G401 (cell line): ENCODE measurements around the gene NBAS. TPM values are rescaled to one million over a fixed set of nuclear protein-coding genes. Genes with fewer than 3 reads are reported as not detected.
A peak's percentile ranks its signal among the peaks of the same experiment; 100 is the strongest.

Source experiments
- DNase-seq: peaks from one replicate; pipeline ENCODE4 v3.0.0-alpha.2; 2015; ENCODE audit warnings: low spot score
- in situ Hi-C: cut with HindIII; loops from 2 replicates; pipeline ENCODE4 v1.10.0; 2016; ENCODE audit warnings: low sequenced_read_pairs, mixed read lengths
- total RNA-seq: library from RNA; depleted of rRNA; stranded (reverse); fragments of >200 nt; shearing (Covaris generic); gene quantifications from 2 replicates; pipeline ENCODE4 v1.2.3, GENCODE V29; 2014

NBAS gene
- total RNA-seq, 1 experiment from 2014 or later: 45.1 TPM

DNA sequence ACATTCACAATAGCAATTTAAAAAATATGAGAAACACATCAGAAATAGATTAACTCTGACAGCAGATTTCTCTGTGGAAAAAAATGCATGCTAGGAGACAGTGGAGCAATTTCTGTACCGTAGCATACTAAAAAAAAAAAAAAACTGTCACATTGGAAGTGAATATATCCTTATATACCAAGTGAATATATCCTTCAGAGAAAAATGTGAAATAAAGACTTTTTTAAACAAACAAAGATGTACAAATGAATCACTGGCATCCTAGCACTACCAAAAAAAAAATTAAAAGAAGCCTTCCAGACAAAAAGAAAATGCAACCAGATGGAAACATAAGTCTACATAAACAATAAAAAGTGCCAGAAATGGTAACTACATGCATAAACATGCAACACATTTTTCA, 169.4 kb downstream of the NBAS start:
- in situ Hi-C loops: no loop called here
- DNase-seq: no peak

DNA sequence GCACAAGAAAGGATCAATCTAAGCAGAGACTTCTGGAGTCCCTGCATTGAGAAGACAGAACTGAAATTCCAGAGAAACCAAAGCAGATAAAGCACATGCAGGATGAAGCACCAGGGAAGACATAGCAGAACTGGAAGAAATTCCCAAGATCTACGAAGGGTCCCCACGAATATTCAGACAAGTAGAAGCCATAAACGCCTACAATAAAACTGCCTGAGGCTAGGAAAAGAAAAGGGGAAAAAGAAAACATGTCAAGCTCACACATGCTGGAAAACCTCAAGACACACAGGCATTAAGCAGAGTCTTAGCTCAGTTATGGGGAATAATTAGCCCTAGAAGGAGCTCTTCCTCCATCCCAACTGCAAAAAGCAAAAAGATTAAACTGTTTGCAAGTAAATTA, 171.2 kb downstream of the NBAS start:
- in situ Hi-C loops: no loop called here
- DNase-seq: no peak

GRCh38 chr2:15389326-15389700, 171.8 kb downstream of the NBAS start:
- in situ Hi-C loops: no loop called here

GRCh38 chr2:15388406-15389325, 172.5 kb downstream of the NBAS start:
- DNase-seq: no peak
- in situ Hi-C loops: no loop called here

More at GRCh38 chr2:15389326-15389700, 171.8 kb downstream of the NBAS start:
- DNase-seq: no peak

GRCh38 chr2:15385184-15385583, 175.9 kb downstream of the NBAS start:
- in situ Hi-C loops: no loop called here
- peak; percentile 18 for DNase-seq

DNA sequence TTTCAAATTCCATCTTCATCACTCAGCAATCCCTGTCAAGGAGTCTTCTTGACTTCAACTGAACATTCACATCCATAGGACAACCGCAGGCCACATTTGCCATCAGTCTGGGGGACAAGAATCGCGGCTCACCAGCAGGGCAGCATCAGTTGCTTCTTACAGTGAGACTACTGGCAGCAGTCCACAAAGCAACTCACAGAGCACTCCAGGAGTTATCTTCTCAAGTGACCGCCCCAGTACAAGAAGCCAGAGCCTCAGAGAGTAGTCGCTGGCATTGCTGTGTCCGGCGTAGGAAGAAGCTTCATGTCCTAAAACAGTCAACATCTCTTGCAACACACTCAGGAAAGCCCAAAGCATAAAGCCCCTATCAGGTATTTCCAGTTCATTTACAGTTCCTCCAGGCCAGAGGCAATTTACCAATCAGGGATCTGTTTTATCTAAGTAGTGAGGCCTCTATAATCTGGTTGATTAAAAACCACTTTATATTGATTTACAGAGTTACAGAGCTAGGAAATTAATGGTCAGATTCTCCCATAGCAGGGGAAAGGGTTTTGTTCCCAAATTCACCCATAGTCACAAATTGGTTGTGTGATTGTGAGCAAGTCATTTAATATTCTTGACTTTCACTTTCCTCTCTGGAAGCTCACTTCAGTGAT, 177.3 kb downstream of the NBAS start:
- peak; percentile 4 for DNase-seq
- in situ Hi-C loops: no loop called here

DNA sequence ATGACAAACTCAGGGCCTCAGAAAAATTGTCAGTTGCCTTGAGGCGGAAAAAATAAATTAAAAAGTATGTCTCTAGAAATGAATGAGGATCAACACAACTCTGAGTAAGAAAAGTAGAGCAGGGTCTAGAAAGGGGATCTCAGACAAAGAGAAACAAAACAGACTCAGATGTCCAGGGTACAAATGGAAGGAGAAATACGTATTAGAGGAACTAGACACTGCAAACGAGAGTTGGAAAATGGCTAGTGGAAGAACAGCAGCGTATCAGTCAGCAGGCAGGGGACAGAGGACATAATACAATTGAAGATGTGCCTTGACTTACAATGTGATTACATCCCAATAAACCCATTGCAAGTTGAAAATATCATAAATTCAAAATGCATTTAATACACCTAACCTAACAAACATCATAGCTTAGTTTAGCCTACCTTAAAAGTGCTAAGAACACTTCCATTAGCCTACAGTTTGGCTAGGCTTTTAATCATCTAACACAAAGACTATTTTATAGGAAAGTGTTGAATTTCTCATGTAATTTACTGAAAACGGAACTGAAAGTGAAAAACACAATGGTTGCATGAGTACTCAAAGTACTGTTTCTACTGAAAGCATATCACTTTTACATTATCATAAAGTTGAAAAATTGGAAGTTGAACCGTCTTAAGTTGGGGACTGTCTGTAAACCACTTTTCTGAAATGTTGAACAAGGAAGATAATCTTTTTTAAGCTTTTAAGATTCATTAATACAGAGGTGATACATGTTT, 182.8 kb downstream of the NBAS start:
- no peak for DNase-seq
- in situ Hi-C loops: no loop called here

- in situ Hi-C loops: no loop called here
- DNase-seq: no peak
These were observed 183.9 kb downstream of the NBAS start for GRCh38 chr2:15377202-15377601.

DNA sequence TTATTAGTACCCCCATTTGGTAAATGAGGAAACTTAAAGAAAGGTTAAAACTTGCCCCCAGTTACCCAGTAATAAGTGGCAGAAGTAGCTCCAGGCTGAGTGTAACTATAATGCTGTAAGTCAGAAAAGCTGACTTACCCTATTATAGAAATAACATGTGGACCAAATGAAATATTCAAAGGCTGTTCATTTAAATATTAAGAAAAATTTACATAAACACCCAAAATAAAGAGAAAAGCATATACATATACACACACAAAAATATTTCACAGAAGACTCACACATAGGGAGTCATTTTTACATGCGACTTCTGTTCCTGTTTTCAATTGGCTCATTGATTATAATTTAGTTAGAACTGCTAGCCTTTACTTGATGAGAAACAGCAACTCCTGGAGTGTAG, 189.1 kb downstream of the NBAS start:
- DNase-seq: no peak
- in situ Hi-C loops: no loop called here

- in situ Hi-C loops: no loop called here
- DNase-seq: no peak
These were observed 192.0 kb downstream of the NBAS start for GRCh38 chr2:15369129-15369528.

GRCh38 chr2:15367715-15368114, 193.4 kb downstream of the NBAS start:
- no peak for DNase-seq
- in situ Hi-C loops: no loop called here

DNA sequence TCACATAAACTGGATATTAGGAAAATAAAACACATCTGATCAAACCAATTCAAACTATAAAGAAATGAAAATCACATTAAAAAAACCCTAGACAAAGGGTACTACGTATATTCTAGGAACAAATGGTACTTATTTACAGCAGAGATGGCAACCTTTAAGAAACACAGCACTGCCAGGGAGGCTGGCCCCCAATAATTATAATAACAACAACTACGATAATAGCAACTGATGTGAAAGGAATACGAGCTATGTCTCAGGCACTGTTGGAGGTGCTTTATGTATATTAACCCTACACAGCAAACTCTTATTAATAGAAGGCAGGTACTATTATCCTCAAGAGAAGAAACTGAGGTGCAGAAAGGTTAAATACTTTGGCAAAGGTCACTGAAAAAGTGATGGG, 193.9 kb downstream of the NBAS start:
- in situ Hi-C loops: no loop called here
- DNase-seq: no peak

- in situ Hi-C loops: no loop called here
- no peak for DNase-seq
These were observed 195.7 kb downstream of the NBAS start for GRCh38 chr2:15365411-15365810.

DNA sequence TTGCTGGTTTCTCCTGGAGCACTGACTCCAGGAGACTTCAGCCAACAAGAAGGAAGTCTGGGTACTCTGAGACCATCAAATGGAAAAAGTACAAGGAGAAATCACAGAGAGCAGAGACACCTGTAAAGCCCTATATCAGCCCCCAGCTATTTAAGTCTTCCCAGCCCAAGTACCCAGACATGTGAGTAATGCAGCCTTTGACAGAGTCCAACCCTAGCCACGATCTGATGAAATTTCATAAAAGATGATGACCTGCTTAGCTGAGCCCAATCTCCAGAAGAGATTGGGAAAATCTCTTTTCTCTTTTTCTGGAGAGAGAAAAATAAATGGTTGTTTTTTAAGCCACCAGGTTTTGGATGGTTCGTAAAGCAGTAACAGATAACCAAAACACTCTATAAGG, 196.6 kb downstream of the NBAS start:
- DNase-seq: no peak
- in situ Hi-C loops: no loop called here

DNA sequence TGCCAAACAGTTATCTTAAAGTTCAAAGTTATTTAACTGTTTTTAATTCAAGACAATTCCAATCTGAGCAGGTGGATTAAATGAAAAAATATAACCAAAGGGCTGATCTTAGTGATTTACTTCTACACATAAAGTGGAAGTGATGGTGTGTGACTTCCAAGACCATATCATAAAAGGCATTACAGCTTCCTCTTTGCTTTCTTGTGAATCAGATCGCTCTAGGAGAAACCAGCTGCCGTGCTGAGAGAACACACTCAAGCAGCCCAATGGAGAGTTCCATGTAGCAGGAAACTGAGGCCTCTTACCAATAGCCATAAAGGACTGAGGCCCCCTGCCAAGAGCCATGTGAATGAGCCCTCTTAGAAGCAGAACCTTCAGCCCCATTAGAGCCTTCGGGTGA, 197.4 kb downstream of the NBAS start:
- in situ Hi-C loops: no loop called here
- no peak for DNase-seq

DNA sequence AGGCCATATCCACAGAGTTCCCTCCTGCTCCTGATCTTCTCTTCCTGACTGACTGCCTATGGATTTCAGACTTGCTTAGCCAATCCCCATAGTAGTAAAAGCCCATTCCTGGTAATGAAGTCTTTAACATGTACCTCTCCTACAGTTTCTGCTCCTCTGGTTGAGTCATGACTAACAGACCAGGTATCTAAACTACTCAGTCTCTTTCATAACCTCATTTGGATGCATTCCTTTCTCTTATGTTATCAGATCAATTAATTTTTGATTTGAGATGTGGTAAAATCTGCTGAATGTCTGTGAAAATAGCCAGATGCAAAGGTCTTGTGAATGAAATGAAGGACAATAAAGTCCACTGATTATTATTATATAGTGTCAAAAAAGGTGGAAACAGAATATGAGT, 198.0 kb downstream of the NBAS start:
- no peak for DNase-seq
- in situ Hi-C loops: no loop called here

GRCh38 chr2:15359716-15360531, 201.2 kb downstream of the NBAS start:
- in situ Hi-C loops: no loop called here
- DNase-seq: no peak

- no peak for DNase-seq
- in situ Hi-C loops: no loop called here
These were observed 203.2 kb downstream of the NBAS start for GRCh38 chr2:15357922-15358321.

- DNase-seq: no peak
- in situ Hi-C loops: no loop called here
These were observed 203.9 kb downstream of the NBAS start for GRCh38 chr2:15357186-15357585.
